Ovary (tissue), 3 donors: ENCODE data around the gene ITPKC.

Experiments
- POLR2A ChIP-seq: fragments of 450-650 bp; IDR thresholded peaks from one replicate; pipeline ENCODE4 v1.6.1; 2017; ENCODE audit warnings: antibody characterized with exemption, mild to moderate bottlenecking, moderate library complexity
- TF ChIP-seq, protein P1 (sequence below), 3 donors: fragments of 450-650 bp in 2 of 3; fragments of 200-600 bp in 1 of 3; IDR thresholded peaks; one replicate each; pipeline versions ENCODE4 v1.5.1 to v1.8.0; 2016 to 2022; ENCODE audit warnings: antibody characterized with exemption in 3 of 3, mild to moderate bottlenecking in 1 of 3
- donor health status: DM: no; HTN: no; CAD: no.

DNA sequence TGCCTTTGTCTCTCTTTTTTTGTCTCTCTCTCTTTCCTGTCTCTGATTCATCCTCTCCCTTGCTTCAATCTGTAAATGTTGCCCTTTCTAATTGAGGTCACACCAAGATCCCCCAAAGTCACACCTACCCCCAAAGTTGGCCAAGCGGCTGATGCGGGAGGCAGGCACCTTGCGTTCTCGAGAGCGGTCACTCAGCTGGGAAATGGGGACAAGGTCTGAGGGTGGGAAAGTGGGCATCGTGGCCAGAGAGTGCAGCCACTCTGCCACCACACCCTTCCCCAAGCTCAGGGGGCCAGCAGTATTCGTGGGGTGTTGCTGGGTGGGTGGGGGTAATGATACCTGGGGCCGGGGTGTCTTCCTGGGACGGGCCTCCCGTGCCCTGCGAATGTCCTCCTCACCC is 3.0 kb upstream of the ITPKC start:
- TF ChIP-seq, protein P1, sequence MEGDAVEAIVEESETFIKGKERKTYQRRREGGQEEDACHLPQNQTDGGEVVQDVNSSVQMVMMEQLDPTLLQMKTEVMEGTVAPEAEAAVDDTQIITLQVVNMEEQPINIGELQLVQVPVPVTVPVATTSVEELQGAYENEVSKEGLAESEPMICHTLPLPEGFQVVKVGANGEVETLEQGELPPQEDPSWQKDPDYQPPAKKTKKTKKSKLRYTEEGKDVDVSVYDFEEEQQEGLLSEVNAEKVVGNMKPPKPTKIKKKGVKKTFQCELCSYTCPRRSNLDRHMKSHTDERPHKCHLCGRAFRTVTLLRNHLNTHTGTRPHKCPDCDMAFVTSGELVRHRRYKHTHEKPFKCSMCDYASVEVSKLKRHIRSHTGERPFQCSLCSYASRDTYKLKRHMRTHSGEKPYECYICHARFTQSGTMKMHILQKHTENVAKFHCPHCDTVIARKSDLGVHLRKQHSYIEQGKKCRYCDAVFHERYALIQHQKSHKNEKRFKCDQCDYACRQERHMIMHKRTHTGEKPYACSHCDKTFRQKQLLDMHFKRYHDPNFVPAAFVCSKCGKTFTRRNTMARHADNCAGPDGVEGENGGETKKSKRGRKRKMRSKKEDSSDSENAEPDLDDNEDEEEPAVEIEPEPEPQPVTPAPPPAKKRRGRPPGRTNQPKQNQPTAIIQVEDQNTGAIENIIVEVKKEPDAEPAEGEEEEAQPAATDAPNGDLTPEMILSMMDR (IDR thresholded peaks at IDR 0.05) = no peak
- no peak for TF ChIP-seq POLR2A
